B cell (primary cell): ENCODE measurements around the gene DAZAP1. TPM values are rescaled to one million over a fixed set of nuclear protein-coding genes. Genes with fewer than 3 reads are reported as not detected.

Source experiments
- ATAC-seq: fragments of 200-7000 bp; cut with Tn5 transposase; one replicate; pipeline ENCODE4 v1.10.0; 2021; ENCODE audit warnings: low read depth, mild to moderate bottlenecking, moderate number of reproducible peaks, moderate library complexity
- CTCF ChIA-PET: fragments of 350-600 bp; sonication (Branson Sonifier 250); formaldehyde crosslinking; loops from one replicate; lab custom pipeline; 2021; ENCODE audit warnings: antibody characterized with exemption, inconsistent platforms; lab: Charles Lee
- POLR2A ChIA-PET: fragments of 350-600 bp; sonication (Branson Sonifier 250); formaldehyde crosslinking; loops from one replicate; lab custom pipeline; 2021; ENCODE audit warnings: antibody characterized with exemption; lab: Charles Lee
- DNase-seq: peaks from one replicate; pipeline ENCODE4 v3.0.0; 2013
- H2AFZ ChIP-seq: 2 replicates; pipeline ENCODE4 v1.6.1; 2012; ENCODE audit warnings: mild to moderate bottlenecking, low read depth, low read length; ENCODE audit not compliant: insufficient read depth, poor library complexity, severe bottlenecking
- H3K27ac ChIP-seq, 2 donors: 1 replicate in 1 of 2; 2 replicates in 1 of 2; pipeline ENCODE4 v1.5.1; 2012 to 2013; ENCODE audit warnings: low read length in 2 of 2, mild to moderate bottlenecking in 2 of 2, moderate library complexity in 1 of 2
- H3K27me3 ChIP-seq, 4 experiments: fragments of 200-600 bp in 1 of 4; sonication (generic) in 1 of 4; replicated peaks in 1 of 4; 1 replicate in 2 of 4; 2 replicates in 2 of 4; pipeline versions ENCODE4 v1.6.1 to v1.7.0; 2013 to 2016; ENCODE audit warnings: low read length in 3 of 4, mild to moderate bottlenecking in 2 of 4, mixed read lengths in 1 of 4, moderate library complexity in 1 of 4; ENCODE audit not compliant: insufficient read depth in 4 of 4, control insufficient read depth in 3 of 4; ENCODE audit errors: control extremely low read depth in 1 of 4
- H3K36me3 ChIP-seq, 2 experiments: replicated peaks in 1 of 2; 1 replicate in 1 of 2; 2 replicates in 1 of 2; pipeline versions ENCODE4 v1.6.1 to v1.7.1; 2013; ENCODE audit warnings: low read length in 1 of 2; ENCODE audit not compliant: insufficient read depth in 2 of 2, control insufficient read depth in 1 of 2; ENCODE audit errors: control extremely low read depth in 1 of 2, extremely low read depth in 1 of 2
- H3K4me1 ChIP-seq, 2 donors: fragments of 200-600 bp in 1 of 2; sonication (generic) in 1 of 2; 1 replicate in 1 of 2; 2 replicates in 1 of 2; pipeline versions ENCODE4 v1.5.1 to v1.6.1; 2013 to 2017; ENCODE audit warnings: low read length in 2 of 2; ENCODE audit not compliant: control insufficient read depth in 2 of 2, insufficient read depth in 2 of 2
- H3K4me2 ChIP-seq: replicated peaks from 2 replicates; pipeline ENCODE3; 2012; ENCODE audit warnings: mild to moderate bottlenecking, low read depth, low read length; ENCODE audit not compliant: poor library complexity, severe bottlenecking
- H3K4me3 ChIP-seq, 5 experiments: fragments of 200-600 bp in 1 of 5; sonication (generic) in 1 of 5; 1 replicate in 3 of 5; 2 replicates in 2 of 5; pipeline versions ENCODE4 v1.5.1 to v1.7.0; 2011 to 2016; ENCODE audit warnings: low read length in 4 of 5, mild to moderate bottlenecking in 4 of 5, low read depth in 2 of 5, control low read depth in 1 of 5, moderate library complexity in 1 of 5; ENCODE audit not compliant: insufficient read depth in 1 of 5; ENCODE audit errors: control extremely low read depth in 1 of 5, extremely low read depth in 1 of 5
- H3K79me2 ChIP-seq: fragments of 200-600 bp; sonication (generic); one replicate; pipeline ENCODE4 v1.6.0; 2016; ENCODE audit warnings: low read length; ENCODE audit not compliant: control insufficient read depth, insufficient read depth
- H3K9ac ChIP-seq: fragments of 200-600 bp; sonication (generic); 2 replicates; pipeline ENCODE4 v1.6.1; 2017; ENCODE audit warnings: mild to moderate bottlenecking, low read length, moderate library complexity
- H3K9me3 ChIP-seq, 3 donors: one replicate each; pipeline versions ENCODE4 v1.6.1 to v1.7.1; 2013; ENCODE audit warnings: low read length in 2 of 3; ENCODE audit not compliant: control insufficient read depth in 2 of 3, insufficient read depth in 1 of 3; ENCODE audit errors: control extremely low read depth in 1 of 3
- H4K20me1 ChIP-seq: 2 replicates; pipeline ENCODE4 v1.6.0; 2012; ENCODE audit warnings: mild to moderate bottlenecking, low read length; ENCODE audit not compliant: insufficient read depth, control insufficient read depth, poor library complexity, severe bottlenecking
- H3K27ac Mint-ChIP-seq: one replicate; pipeline ENCODE4 v1.8.0; 2021; ENCODE audit warnings: mixed read lengths
- H3K27me3 Mint-ChIP-seq: one replicate; pipeline ENCODE4 v1.8.0; 2021; ENCODE audit warnings: mixed read lengths
- H3K4me1 Mint-ChIP-seq: one replicate; pipeline ENCODE4 v1.8.0; 2021; ENCODE audit warnings: mixed read lengths
- H3K4me3 Mint-ChIP-seq: one replicate; pipeline ENCODE4 v1.8.0; 2021; ENCODE audit warnings: mixed read lengths
- H3K9me3 Mint-ChIP-seq: one replicate; pipeline ENCODE4 v1.8.0; 2022; ENCODE audit warnings: mixed read lengths; ENCODE audit not compliant: insufficient read depth
- EZH2 ChIP-seq: IDR thresholded peaks from 2 replicates; pipeline ENCODE4 v1.6.1; 2012; ENCODE audit warnings: borderline replicate concordance, low read depth, mild to moderate bottlenecking, moderate library complexity, low read length; ENCODE audit not compliant: insufficient read depth, poor library complexity, severe bottlenecking
- WGBS: methylation state at CpG from one replicate; pipeline ENCODE4 v1.1.5; 2013; ENCODE audit warnings: missing lambda C conversion rate; ENCODE audit not compliant: insufficient coverage; 5-methylcytosine and 5-hydroxymethylcytosine counted together
- intact Hi-C: fragments of 100-400 bp; cut with micrococcal nuclease; formaldehyde crosslinking; loops from one replicate; pipeline ENCODE4 v1.10.0; 2022
- polyA plus RNA-seq: library from polyadenylated mRNA; depleted of rRNA; stranded (reverse); fragments of >200 nt; gene quantifications from 2 replicates; pipeline ENCODE4 v1.2.3, GENCODE V29; 2012
- total RNA-seq, 2 donors: library from RNA; stranded (reverse); fragments of 120-200 nt in 1 of 2; gene quantifications; 1 replicate in 1 of 2; 2 replicates in 1 of 2; pipeline versions ENCODE4 v1.2.3 to v1.2.4, GENCODE V29; 2013 to 2022
- TF ChIP-seq, protein P1 (sequence below): fragments of 200-600 bp; IDR thresholded peaks from one replicate; pipeline ENCODE4 v1.8.0; 2022; ENCODE audit warnings: antibody characterized with exemption, mild to moderate bottlenecking

Gene DAZAP1
- total and polyA plus RNA-seq, 2 donors (not counting 1 experiment from before 2014, with no cell fraction given), result 54.8 to 125 TPM

- DNase-seq, result peak; percentile 55
- TF ChIP-seq EZH2, result peak; percentile 87
- TF ChIP-seq, protein P1, sequence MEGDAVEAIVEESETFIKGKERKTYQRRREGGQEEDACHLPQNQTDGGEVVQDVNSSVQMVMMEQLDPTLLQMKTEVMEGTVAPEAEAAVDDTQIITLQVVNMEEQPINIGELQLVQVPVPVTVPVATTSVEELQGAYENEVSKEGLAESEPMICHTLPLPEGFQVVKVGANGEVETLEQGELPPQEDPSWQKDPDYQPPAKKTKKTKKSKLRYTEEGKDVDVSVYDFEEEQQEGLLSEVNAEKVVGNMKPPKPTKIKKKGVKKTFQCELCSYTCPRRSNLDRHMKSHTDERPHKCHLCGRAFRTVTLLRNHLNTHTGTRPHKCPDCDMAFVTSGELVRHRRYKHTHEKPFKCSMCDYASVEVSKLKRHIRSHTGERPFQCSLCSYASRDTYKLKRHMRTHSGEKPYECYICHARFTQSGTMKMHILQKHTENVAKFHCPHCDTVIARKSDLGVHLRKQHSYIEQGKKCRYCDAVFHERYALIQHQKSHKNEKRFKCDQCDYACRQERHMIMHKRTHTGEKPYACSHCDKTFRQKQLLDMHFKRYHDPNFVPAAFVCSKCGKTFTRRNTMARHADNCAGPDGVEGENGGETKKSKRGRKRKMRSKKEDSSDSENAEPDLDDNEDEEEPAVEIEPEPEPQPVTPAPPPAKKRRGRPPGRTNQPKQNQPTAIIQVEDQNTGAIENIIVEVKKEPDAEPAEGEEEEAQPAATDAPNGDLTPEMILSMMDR, result no peak
- H3K4me2 ChIP-seq, result peak within 1 kb of the TSS; percentile 65
- Mint-ChIP-seq H3K27me3 (peaks cover 38% of the 10 kb centered on the region), H3K4me1 (peaks cover 32% of the 10 kb centered on the region), H3K27ac (no peak within 1 kb of the TSS), H3K4me3 (peak within 1 kb of the TSS; percentile 33), H3K9me3 (no peaks in the 10 kb centered on the region)
- ChIA-PET CTCF (no interaction called here), POLR2A (no interaction called here)
- no peak within 1 kb of the TSS for H3K4me3 ChIP-seq
- peaks cover 0 to 42% (median 0%) of the 10 kb centered on the region in 3 donors for H3K9me3 ChIP-seq
- H3K9ac ChIP-seq, result no peak within 1 kb of the TSS
- H3K27me3 ChIP-seq, result peaks cover 0 to 82% (median 50%) of the 10 kb centered on the region in 4 experiments
- WGBS, result 4% methylated on average over 65 of the region's 74 CpGs
- H2AFZ ChIP-seq, result no peak within 1 kb of the TSS
- H4K20me1 ChIP-seq, result peaks cover 24% of the 10 kb centered on the region
- peaks cover 31 to 37% of the 10 kb centered on the region in 2 donors for H3K4me1 ChIP-seq
- intact Hi-C loops, result no loop called here
- H3K27ac ChIP-seq, result no peak within 1 kb of the TSS
- ATAC-seq, result no peak
- no peaks in the 10 kb centered on the region for H3K79me2 ChIP-seq
- no peaks in the 10 kb centered on the region for H3K36me3 ChIP-seq
These were observed 42.4 kb downstream of the DAZAP1 start, which contains the start of gene APC2 for GRCh38 chr19:1449467-1450442. Gene APC2 (plus strand): TSS chr19:1450121. CDS start chr19:1453002, 2,881 bp downstream.
